Midbrain (tissue), 1 donor: ENCODE data around the gene FAM53B.

Source experiments
- DNase-seq: peaks from one replicate; lab custom pipeline; 2025; lab: John Stamatoyannopoulos, UW

FAM53B gene

DNA sequence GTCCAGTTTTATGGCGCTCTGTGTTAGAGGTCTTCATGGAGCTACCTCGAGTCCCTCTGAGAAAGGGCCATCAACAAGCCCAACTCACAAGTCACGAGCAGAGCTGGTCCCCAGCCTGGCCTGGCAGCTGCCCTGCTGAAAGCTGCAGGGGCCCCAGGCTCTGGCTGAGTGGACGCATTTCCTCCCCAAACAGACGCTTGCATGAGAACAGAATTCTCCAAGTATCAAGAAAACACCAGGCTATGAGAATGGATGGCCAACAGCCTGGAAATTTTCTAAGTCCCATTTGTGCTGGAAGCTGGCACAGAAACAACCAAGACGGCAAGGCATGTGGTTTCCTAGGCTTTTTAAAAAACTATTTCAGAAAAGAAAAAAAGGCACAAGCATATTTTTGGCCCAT, 114.8 kb downstream of the FAM53B start:
- DNase-seq: peak; percentile 79

DNA sequence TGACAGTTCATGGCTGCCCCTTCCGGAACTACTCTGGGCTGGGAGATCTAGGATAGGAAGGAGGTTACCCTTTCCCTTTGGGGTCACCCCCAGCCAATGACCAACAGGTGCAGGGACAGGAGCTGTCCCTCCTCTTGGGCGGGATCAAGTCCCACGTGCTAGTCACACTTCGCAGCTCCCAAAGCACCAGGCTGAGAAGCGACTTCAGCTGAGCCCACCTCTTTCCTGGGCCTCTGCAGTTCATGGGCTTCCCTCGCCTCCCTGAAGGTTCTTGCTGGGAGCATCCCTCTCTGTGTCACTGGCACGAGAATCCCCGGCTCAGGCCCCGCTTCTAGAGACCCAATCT, 115.5 kb downstream of the FAM53B start:
- DNase-seq: no peak

DNA sequence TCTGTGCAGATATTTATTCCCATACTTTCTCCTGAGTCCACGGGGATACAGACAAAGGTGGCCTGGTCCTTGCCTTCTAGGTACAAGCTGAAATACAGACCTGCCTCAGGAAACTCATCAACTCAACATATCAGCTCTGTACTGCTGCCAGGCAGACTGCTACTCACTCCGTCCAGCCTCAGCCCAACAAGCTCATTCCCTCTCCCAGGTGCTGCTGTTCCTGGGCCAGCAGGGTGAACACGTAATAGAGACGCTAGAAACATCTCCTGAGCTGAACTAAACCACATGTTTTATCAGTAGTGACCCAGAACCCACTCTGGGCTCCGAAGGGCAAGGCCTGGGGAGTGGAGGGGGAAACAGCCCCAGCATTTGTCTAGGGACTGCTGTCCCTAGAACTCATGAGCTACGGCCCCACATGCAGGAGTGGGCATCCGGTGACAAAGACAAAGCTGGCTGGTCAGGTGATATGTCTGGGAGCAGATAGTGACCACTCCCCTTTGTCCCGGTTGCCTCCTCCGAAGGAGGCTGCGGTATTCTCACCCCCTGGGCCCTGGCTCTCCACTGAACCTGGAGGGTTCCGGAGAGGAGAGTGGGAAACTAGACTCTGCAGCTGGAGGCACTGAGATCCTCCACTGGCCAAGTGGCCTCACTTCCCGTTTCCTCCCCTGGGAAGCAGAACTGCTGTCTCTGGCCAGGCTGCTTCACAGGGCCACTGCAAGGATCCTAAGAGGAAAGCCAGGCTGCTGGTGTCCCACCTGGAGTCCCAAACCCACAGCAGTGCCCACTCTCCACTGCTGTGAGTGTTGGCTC, 116.1 kb downstream of the FAM53B start:
- DNase-seq: no peak

DNA sequence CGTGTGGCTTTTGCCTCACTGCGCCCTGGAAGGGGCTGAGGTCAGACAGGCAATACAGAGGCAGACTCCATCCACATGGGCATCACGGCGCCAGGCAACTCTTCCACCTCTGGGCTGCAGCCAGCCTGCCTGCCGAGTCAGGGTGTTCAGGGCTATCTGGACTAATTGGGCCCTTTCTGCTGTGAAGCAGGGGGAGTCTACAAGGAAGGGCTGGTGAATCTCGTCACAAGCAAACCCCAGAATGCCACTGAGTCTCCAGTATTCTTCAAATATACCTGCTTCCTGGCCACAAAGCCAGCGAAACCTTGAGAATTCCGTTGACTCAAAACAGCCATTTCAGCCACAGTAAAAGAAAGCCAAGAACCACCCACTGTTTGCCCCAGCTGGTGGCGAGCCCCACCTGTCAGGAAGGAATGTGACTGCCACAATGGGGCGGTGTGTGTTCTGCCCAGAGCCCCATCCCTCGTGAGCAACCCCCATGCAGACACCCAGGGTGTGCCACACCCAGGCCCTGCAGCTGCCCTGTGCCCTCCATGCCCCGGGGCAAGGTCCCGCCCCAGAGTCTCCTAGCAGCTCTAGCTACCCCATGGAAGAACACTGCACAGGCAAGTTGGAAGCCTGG, 117.3 kb downstream of the FAM53B start:
- DNase-seq: no peak

DNA sequence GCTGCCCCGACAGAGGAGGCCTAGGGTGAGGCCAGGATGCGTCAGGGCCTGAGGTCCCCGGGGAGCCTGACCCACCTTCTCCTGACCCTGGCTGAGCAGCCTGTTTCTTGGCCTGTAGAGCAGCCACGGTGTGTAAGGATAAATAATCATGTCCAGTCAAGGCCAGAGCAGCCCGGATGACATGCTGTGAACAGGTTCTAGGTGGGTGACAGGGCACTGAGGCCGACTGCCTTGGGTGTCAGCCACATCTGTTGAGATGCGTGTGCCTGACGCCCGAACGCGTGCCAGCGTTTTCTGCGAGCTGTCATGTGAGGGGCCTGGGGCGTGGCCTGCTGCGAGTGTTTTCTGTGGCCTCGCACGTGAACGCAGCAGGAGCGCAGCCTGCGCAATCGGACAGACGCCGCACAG, 118.3 kb downstream of the FAM53B start:
- DNase-seq: no peak

DNA sequence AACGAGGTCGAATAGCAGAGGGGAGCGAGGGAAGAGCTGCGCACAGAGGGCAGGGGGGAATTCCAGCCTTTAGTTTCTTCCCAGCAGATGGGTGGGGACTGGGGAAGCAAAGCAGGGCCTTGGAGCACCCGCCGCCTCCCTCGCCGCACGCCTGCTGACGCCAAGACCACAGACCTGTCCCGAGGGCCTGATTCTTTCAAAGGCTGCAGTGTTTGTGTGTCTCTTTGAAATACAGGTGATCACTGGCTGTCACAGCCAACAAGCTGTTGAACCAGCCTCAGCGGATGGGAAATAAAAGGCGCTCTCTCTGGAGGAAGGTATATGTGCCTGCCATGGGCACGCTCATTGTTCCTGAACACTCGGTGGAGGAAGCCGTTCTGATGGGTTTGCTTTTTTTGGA, 119.3 kb downstream of the FAM53B start:
- no peak for DNase-seq

DNA sequence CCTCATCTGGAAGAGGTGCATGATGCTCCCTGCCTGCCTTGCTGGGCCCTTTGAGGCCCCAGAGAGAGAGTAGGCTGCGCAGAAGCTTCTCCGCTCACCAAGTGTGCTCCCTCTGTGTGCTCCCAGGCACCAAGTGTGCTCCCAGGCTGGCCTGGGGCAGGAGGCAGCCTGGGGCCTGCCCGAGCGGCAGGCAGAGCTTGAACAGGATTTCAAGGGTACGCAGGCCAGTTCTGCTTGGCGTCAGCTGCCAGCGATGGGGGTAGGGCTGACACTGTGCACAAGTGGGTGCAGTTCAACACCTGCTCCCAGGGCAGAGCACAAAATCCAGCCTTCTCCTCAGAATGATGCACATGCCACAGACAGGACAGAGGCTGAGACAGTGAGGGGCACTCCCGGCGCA, 119.7 kb downstream of the FAM53B start:
- DNase-seq: no peak

DNA sequence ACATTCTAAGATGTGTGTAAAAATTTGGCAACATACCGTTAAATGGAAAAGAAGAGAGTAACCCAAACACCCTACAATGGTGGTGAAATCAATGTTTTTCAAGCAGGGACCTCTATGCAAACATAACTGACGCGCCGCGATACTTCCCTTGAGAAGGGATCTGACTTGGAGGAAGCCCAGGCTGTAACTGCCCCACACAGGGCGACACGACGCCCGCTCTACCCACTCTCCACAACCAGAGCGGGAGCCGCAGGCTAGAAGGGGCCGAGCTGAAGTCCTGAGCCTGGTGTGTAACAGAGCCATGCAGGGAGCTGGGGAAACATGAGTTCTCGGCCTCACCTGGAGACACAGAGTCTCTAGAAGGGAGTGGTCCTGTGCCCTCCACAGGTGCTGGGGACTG, 120.2 kb downstream of the FAM53B start:
- DNase-seq: no peak

DNA sequence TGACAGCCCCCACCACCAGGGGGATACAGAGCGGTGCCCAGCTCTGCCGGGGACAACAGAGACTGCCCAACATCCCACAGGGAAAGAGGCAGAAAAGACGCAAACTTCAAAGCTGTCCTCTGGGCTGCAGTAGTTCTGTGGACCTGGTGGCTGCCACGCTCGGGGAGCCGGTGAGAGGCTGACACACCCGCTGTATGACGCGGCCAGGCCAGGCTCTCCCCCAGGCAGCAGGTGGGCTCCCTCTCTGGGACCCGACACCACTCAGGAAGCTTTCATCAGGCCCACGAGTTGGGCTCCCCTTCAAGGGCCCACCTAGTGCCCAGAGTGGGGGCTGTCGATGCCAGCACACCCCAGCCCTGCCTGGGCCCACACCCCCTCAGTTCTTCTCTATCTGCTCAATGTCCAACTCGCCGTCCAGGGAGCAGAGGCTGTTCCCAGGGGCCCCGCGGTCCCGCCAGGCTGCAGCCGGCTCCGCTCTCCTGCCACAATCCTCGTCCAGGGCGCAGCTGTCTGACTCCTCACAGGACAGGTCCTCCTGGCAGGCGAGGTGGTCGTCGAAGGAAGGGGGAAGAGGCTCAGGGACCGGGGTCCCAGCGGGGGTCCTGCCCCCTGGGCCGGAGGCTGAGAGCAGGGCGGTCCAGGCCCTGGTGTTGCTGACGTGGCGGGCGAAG, 121.2 kb downstream of the FAM53B start:
- DNase-seq: no peak

DNA sequence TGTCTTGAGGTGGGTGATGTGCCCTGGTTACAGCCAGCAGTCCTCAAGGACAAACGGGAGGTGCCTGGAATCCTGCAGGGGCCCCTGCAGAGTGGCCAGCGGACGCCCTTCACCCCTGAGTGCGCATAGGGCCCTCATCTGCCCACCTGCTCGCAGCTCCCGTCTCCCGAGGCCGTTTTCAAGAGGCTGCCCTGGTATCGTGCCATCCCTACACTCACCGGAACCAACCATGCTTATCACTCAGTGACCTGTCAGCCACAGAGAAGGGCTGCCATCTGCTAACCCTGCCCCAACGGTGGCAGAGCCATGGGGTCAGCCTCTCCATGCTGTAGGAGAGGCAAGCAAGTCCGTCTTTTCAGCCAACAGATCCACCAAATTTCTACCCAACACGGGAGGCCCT, 122.0 kb downstream of the FAM53B start:
- DNase-seq: no peak

DNA sequence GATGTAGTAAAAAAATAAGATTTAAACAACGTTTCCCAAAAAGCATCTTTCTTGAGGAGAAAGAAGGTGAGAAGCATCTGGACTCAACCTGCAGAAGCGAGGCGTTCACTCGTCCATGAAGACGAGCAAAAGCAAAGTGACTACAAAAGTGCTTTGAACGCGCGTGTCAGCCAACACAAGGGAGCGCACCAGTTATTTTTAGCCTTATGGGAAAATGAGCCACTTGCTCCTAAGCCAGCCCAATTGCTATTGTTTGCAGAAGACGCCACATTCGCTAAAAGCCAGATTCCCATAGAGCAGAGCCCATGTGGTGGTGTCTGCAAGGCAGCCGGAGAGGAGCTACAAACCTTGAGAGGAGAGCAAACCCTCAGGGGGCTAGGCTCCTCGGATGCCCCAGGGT, 122.5 kb downstream of the FAM53B start:
- peak; percentile 58 for DNase-seq

DNA sequence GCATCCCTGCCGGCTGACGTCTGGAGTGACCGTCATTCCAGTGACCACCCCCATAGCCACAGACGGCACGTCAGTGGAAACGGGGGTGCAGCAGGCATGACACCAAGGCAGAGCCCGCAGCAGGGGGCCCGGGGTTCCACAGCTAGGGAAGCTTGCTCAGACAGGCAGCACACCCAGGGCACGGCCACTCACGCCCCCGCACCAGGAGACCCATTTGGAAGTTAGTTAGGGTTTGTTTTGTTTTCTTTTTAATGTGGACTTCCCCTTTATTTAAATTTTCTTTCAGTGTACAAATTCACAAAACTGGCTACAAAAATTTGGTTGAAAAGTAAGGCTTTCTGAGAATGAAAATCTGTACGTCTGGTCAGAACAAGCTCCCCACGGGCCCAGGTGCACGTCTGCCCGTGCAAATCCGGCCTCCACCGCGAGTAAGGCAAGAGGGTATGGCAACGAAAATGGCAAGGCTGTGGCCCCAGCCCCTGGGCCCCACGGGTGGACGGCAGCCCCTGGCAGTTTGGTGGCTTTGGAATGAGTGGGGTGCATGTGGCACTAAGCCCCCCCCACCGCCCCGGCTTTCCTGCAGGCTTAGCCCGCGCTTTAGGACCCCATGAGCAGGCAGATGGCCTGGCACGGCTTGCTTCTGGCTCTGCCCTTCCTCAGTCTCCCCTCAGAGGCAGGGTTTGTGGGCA, 124.2 kb downstream of the FAM53B start:
- no peak for DNase-seq

DNA sequence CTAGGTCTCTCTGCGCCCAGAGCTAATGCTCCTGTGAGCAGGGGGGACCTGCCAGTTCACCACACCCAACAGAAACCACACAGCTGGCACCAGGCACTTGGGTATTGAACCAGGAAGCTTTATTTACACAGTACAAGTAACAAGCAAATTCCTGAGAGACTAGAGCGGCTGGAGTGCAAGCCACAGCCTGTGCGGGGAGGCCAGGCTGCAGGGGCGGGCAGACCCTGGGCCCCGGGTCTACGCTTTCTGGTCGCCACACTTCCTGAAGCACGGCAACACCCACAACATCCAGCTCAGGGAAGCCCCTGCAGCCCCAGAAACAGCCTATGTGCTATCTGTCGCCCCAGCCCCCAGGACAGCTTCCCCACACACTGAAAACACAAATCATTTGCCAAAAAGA, 125.0 kb downstream of the FAM53B start:
- DNase-seq: no peak

DNA sequence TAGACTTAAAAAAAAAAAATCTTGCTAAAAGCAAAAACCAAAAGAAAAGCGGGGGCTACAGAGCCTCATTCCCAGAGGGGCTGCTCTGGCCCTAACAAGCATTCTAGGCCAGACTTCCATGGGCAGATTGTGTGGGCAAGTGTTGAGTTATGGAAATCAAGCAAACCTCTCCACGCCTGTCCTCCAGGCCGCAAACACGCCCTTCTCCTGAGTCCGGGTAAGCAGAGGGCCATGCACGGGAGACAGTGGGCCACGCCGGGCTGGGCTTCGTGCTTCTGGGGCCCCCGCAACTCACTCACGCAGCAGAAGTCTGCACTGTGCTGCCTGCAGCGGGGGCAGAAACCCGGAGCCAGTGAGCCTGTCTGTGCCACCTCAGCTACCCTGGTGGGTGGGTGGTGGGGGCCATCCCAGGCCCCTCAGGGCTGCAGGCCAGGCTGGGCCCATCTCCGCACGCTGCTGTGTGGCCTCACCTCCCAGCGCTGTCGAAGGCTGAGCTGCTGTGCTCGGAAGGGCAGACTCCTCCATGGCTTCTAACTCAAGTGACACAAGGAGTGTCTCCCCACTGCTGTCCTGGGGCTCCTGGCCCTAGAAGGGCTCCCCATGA, 125.6 kb downstream of the FAM53B start:
- no peak for DNase-seq

DNA sequence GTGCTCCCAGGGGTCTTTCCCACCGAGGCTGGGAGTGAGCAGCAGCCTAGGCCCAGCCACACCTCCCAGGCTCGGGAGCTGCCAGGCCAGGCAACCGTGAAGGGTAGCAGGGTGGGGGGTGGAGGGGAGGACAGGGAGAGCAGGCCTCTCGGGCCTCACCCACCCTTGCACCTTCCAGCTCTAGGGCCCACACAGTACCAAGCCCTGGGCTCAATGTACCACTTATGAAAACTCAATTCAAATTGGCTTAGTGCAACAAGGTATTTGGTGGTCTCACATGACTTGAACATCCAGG, 127.4 kb downstream of the FAM53B start:
- no peak for DNase-seq

DNA sequence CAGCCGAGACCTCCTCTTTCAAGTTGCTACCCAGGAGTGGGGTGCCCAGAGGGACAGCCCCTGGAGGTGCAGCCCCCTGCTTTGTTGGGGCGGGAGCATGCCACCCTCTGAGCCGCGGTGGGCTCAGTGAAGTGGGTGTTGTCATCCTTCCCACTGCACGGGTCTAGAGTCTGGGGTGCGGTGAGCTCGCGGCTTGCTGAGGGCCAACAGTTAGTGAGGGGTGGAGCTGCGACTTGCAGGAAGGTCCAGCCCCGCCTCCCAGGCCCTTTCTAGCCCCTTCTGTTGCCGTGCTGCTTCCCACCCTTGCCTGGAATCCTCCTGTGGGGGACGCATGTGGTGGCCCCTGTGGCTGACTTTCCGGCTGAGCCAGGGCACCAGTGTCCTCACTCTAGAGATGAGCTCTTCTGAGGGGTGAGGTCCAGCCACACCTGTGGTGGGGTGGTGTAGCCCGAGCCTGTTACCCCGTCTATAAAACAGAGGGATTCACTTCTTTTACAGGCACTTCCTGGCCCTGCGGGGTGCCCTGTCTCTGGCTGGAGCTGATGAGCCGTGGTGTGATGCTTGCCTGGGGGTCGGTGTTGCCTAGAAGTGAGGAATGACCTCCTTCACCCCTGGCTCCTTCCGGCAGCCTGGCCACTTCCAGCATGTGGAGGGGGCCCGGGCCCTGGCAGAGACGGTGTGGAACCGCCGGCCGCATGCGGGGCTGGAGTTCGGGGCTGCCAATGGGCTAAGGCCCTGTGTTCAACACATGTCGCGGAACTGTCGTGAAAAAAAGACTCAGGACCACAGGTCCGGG, 127.9 kb downstream of the FAM53B start:
- no peak for DNase-seq

DNA sequence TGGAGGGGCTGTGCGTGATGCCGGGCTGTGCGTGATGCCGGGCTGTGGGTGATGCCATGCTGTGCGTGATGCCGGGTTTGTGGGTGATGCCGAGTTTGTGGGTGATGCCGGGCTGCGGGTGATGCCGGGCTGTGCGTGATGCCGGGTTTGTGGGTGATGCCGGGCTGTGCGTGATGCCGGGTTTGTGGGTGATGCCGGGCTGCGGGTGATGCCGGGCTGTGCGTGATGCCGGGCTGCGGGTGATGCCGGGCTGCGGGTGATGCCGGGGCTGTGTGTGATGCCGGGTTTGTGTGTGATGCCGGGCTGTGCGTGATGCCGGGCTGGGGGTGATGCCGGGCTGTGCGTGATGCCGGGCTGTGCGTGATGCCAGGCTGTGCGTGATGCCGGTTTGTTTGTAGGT, 128.9 kb downstream of the FAM53B start:
- DNase-seq: no peak

DNA sequence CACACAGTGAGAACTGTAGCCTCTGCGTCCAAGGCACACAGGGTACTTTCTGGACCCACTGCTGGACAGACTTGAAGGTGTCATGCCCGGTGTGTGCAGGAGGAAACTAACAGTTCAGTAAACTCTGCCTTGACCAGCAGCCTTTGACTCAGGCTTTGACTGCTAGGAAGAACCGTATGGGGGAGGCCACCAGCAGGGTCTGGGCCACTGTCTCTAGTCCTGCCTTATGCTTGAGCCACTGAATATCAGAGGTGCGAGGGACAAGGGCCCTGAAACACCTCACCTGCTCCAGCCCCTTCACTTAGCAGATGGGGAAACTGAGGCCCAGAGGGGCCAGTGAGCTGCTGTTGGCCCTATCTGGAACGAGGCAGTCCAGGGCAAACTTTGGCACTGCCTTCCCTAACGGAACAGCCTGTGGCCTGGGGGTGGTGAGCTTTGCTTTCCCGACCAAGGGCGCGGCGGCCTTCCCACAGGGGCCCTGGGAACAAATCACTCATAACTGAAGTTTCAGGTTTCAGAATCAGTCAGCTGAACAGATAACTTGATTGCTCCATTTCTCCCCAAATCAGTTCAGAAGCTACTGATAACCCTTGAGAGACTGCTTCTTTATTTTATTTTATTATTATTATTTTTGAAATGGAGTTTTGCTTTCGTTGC, 130.0 kb downstream of the FAM53B start:
- no peak for DNase-seq

DNA sequence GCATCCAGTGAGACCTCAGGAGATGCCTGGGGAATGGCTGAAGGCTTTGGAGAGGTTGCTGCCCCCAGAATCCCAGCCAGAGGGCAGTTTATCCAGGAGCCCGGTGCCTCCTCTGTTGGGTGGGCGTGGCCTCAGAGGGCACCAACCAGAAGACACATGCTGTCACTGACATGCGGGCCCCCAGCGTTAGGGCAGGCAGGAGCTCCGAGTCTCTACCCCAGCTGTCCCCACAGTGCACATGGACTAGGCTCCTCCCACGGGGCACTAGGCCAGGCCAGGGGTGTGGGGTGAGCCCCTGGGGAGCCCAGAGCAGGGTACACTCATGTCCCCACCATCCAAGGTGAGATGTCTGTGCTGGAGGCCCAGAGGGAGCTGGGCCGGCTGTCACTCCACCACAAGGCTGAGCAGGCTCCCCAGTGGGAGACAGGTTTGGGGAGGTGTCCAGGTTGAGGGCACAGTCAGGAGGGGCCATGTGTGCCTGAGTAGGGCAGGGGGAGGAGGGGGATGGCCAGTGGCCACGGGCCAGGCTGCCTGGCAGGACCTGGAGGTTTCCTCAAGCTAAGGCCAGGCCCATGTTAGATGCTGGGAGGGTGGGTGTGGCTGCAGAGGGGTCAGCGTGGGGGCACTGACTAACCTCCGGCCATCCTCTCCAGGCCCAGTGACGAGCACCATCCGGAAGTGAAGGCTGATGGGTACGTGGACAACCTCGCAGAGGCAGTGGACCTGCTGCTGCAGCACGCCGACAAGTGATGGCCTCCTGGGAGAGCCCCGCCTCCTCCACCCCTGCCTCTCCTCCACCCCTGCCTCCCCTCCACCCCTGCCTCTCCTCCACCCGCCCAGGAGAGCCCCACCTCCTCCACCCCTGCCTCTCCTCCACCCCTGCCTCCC, 131.3 kb downstream of the FAM53B start:
- no peak for DNase-seq

DNA sequence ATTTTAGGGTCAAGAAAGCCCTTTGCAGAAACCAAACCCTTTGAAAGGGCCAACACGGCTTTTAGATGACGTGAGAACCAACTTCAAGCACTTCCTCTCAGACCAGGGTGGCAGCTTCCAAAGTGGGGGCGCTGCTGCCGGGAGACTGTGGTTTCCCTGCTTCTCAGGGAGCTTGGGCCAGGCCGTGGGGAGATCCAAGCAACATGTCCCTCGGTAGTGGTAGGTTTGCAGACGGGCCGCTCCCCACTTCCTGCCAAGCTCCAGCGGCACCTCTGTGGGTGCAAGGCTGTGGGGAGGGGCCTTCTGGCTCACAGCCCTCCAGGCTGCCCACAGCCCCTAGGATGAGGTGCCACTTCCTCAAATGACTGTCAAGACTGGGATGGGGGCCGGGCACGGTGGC, 132.4 kb downstream of the FAM53B start:
- DNase-seq: no peak
